ENCODE measurements around the gene MAPK1IP1L. TPM values are rescaled to one million over a fixed set of nuclear protein-coding genes. Genes with fewer than 3 reads are reported as not detected.

MAPK1IP1L gene
- total RNA-seq, 1 donor from 2014 or later, result 72.5 TPM

- intact Hi-C loops (cut with DNase I), result loop anchor here (5.0 kb wide), 1 partner anchor 68 kb away; no protein-coding TSS in a partner anchor
- ATAC-seq (no peak), DNase-seq (no peak)
- Histone ChIP-seq H3K36me3 (no peaks in the 10 kb centered on the region), H3K27me3 (no peaks in the 10 kb centered on the region), H3K4me3 (no peak overlapping the region), H3K27ac (no peak overlapping the region), H3K4me1 (peaks cover 16% of the 10 kb centered on the region), H3K9me3 (no peaks in the 10 kb centered on the region)
- no peak for TF ChIP-seq CTCF (IDR thresholded peaks at IDR 0.05)
These were observed 43.1 kb downstream of the MAPK1IP1L start for GRCh38 chr14:55094292-55095157.

- TF ChIP-seq CTCF (IDR thresholded peaks at IDR 0.05), result no peak
- Histone ChIP-seq H3K27ac (peak overlapping the region; percentile 70), H3K4me1 (peaks cover 50% of the 10 kb centered on the region), H3K4me3 (no peak overlapping the region), H3K9me3 (no peaks in the 10 kb centered on the region), H3K27me3 (no peaks in the 10 kb centered on the region), H3K36me3 (no peaks in the 10 kb centered on the region)
- intact Hi-C loops (cut with DNase I), result no loop called here
- ATAC-seq (peak; percentile 59), DNase-seq (no peak)
These were observed 46.6 kb downstream of the MAPK1IP1L start for GRCh38 chr14:55097881-55098560.

- Histone ChIP-seq H3K4me3 (no peak overlapping the region), H3K27me3 (no peaks in the 10 kb centered on the region), H3K9me3 (no peaks in the 10 kb centered on the region), H3K36me3 (no peaks in the 10 kb centered on the region), H3K4me1 (peaks cover 55% of the 10 kb centered on the region), H3K27ac (peak overlapping the region; percentile 70)
- no peak for ATAC-seq
- no peak for DNase-seq
- TF ChIP-seq CTCF (IDR thresholded peaks at IDR 0.05), result no peak
- intact Hi-C loops (cut with DNase I), result no loop called here
These were observed 47.1 kb downstream of the MAPK1IP1L start for GRCh38 chr14:55098561-55098898.

GRCh38 chr14:55099756-55100155, 48.3 kb downstream of the MAPK1IP1L start:
- intact Hi-C loops (cut with DNase I), result no loop called here
- peaks cover 67% of the 10 kb centered on the region for H3K4me1 ChIP-seq
- no peaks in the 10 kb centered on the region for H3K36me3 ChIP-seq
- no peaks in the 10 kb centered on the region for H3K27me3 ChIP-seq
- H3K9me3 ChIP-seq, result no peaks in the 10 kb centered on the region
- no peak for ATAC-seq
- no peak overlapping the region for H3K4me3 ChIP-seq
- DNase-seq, result no peak
- peak overlapping the region; percentile 70 for H3K27ac ChIP-seq
- TF ChIP-seq CTCF (IDR thresholded peaks at IDR 0.05), result no peak

GRCh38 chr14:55101698-55102097, 50.3 kb downstream of the MAPK1IP1L start:
- H3K4me1 ChIP-seq, result peaks cover 81% of the 10 kb centered on the region
- peak overlapping the region; percentile 96 for H3K27ac ChIP-seq
- no peak for TF ChIP-seq CTCF (IDR thresholded peaks at IDR 0.05)
- H3K4me3 ChIP-seq, result no peak overlapping the region
- intact Hi-C loops (cut with DNase I), result no loop called here
- H3K27me3 ChIP-seq, result no peaks in the 10 kb centered on the region
- DNase-seq, result no peak
- H3K36me3 ChIP-seq, result no peaks in the 10 kb centered on the region
- no peak for ATAC-seq
- no peaks in the 10 kb centered on the region for H3K9me3 ChIP-seq

Data from upper lobe of right lung (tissue), 1 donor.